Measurements from ENCODE around the gene INSYN1. TPM values are rescaled to one million over a fixed set of nuclear protein-coding genes. Genes with fewer than 3 reads are reported as not detected.

The INSYN1 gene
- total RNA-seq, 4 donors from 2014 or later = 1.5 to 4.5 (median 2.3) TPM

GRCh38 chr15:73784291-73784690 lies 31.1 kb upstream of the INSYN1 start:
- H3K27ac ChIP-seq = no peak overlapping the region
- WGBS, 2 donors (ENCODE audit: low coverage in 1 of 2) = 68% methylated on average over 3 of the region's 3 CpGs; no CpG with 5 or more reads in 1 of the 2 donors
- intact Hi-C loops (cut with DNase I; ENCODE audit: low total_unique reads) = no loop called here

GRCh38 chr15:73782344-73782959 lies 29.3 kb upstream of the INSYN1 start:
- no peak overlapping the region for H3K27ac ChIP-seq
- H3K4me1 ChIP-seq = no peaks in the 10 kb centered on the region
- in situ Hi-C loops (cut with MboI; ENCODE audit: low pct_ligation_motif_present in 1 of 4, low pct_unique_long_range_greater_than_20kb in 1 of 4, low sequenced_read_pairs in 3 of 4) = no loop called here
- H3K4me3 ChIP-seq = no peak overlapping the region
- no peaks in the 10 kb centered on the region for H3K27me3 ChIP-seq
- intact Hi-C loops (cut with DNase I; ENCODE audit: low total_unique reads) = no loop called here
- no peak for TF ChIP-seq POLR2AphosphoS5 (IDR thresholded peaks at IDR 0.05)
- no peak for TF ChIP-seq EP300 (IDR thresholded peaks at IDR 0.05; ENCODE audit: low read depth)
- no peak for TF ChIP-seq POLR2A (IDR thresholded peaks at IDR 0.05)
- no peak for TF ChIP-seq CTCF (IDR thresholded peaks at IDR 0.05)
- no peaks in the 10 kb centered on the region for H3K36me3 ChIP-seq
- no peak for DNase-seq
- no peaks in the 10 kb centered on the region for H3K9me3 ChIP-seq
- 67 to 90% methylated on average over 1 to 3 of the region's 3 CpGs for WGBS, 2 donors (ENCODE audit: low coverage in 1 of 2)

More at GRCh38 chr15:73784291-73784690, 31.1 kb upstream of the INSYN1 start:
- Histone ChIP-seq H3K4me1 (no peaks in the 10 kb centered on the region), H3K4me3 (no peak overlapping the region), H3K36me3 (no peaks in the 10 kb centered on the region), H3K27me3 (no peaks in the 10 kb centered on the region), H3K9me3 (no peaks in the 10 kb centered on the region)
- in situ Hi-C loops (cut with MboI; ENCODE audit: low pct_ligation_motif_present in 1 of 4, low pct_unique_long_range_greater_than_20kb in 1 of 4, low sequenced_read_pairs in 3 of 4) = no loop called here
- DNase-seq = no peak
- TF ChIP-seq POLR2A (IDR thresholded peaks at IDR 0.05) (no peak), EP300 (IDR thresholded peaks at IDR 0.05; ENCODE audit: low read depth) (no peak), CTCF (IDR thresholded peaks at IDR 0.05) (no peak), POLR2AphosphoS5 (IDR thresholded peaks at IDR 0.05) (no peak)

GRCh38 chr15:73781038-73781925 lies 28.1 kb upstream of the INSYN1 start:
- intact Hi-C loops (cut with DNase I; ENCODE audit: low total_unique reads) = no loop called here

More at GRCh38 chr15:73781038-73781925, 28.1 kb upstream of the INSYN1 start:
- no peaks in the 10 kb centered on the region for H3K36me3 ChIP-seq
- no peaks in the 10 kb centered on the region for H3K9me3 ChIP-seq
- no peaks in the 10 kb centered on the region for H3K27me3 ChIP-seq
- H3K4me3 ChIP-seq = no peak overlapping the region
- TF ChIP-seq EP300 (IDR thresholded peaks at IDR 0.05; ENCODE audit: low read depth) = no peak
- no peak for TF ChIP-seq CTCF (IDR thresholded peaks at IDR 0.05)
- no peak for TF ChIP-seq POLR2A (IDR thresholded peaks at IDR 0.05)
- no peak for TF ChIP-seq POLR2AphosphoS5 (IDR thresholded peaks at IDR 0.05)
- in situ Hi-C loops (cut with MboI; ENCODE audit: low pct_ligation_motif_present in 1 of 4, low pct_unique_long_range_greater_than_20kb in 1 of 4, low sequenced_read_pairs in 3 of 4) = no loop called here
- no peak overlapping the region for H3K27ac ChIP-seq
- WGBS, 2 donors (ENCODE audit: low coverage in 1 of 2) = 67% methylated on average over 8 of the region's 8 CpGs; no CpG with 5 or more reads in 1 of the 2 donors
- no peak for DNase-seq
- H3K4me1 ChIP-seq = no peaks in the 10 kb centered on the region
